ENCODE measurements around the gene PSMD1. TPM values are rescaled to one million over a fixed set of nuclear protein-coding genes. Genes with fewer than 3 reads are reported as not detected.

The PSMD1 gene
- total and polyA plus RNA-seq, 2 experiments from 2014 or later = 148 to 177 TPM

GRCh38 chr2:231030725-231031124 is 25.9 kb upstream of the PSMD1 start (continued):
- TF ChIP-seq, protein P1, sequence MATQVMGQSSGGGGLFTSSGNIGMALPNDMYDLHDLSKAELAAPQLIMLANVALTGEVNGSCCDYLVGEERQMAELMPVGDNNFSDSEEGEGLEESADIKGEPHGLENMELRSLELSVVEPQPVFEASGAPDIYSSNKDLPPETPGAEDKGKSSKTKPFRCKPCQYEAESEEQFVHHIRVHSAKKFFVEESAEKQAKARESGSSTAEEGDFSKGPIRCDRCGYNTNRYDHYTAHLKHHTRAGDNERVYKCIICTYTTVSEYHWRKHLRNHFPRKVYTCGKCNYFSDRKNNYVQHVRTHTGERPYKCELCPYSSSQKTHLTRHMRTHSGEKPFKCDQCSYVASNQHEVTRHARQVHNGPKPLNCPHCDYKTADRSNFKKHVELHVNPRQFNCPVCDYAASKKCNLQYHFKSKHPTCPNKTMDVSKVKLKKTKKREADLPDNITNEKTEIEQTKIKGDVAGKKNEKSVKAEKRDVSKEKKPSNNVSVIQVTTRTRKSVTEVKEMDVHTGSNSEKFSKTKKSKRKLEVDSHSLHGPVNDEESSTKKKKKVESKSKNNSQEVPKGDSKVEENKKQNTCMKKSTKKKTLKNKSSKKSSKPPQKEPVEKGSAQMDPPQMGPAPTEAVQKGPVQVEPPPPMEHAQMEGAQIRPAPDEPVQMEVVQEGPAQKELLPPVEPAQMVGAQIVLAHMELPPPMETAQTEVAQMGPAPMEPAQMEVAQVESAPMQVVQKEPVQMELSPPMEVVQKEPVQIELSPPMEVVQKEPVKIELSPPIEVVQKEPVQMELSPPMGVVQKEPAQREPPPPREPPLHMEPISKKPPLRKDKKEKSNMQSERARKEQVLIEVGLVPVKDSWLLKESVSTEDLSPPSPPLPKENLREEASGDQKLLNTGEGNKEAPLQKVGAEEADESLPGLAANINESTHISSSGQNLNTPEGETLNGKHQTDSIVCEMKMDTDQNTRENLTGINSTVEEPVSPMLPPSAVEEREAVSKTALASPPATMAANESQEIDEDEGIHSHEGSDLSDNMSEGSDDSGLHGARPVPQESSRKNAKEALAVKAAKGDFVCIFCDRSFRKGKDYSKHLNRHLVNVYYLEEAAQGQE (IDR thresholded peaks at IDR 0.05; ENCODE audit: unreplicated experiment) = no peak
- TF ChIP-seq ZNF331 (CRISPR knock-in tag; IDR thresholded peaks at IDR 0.05; ENCODE audit: low read depth) = no peak

DNA sequence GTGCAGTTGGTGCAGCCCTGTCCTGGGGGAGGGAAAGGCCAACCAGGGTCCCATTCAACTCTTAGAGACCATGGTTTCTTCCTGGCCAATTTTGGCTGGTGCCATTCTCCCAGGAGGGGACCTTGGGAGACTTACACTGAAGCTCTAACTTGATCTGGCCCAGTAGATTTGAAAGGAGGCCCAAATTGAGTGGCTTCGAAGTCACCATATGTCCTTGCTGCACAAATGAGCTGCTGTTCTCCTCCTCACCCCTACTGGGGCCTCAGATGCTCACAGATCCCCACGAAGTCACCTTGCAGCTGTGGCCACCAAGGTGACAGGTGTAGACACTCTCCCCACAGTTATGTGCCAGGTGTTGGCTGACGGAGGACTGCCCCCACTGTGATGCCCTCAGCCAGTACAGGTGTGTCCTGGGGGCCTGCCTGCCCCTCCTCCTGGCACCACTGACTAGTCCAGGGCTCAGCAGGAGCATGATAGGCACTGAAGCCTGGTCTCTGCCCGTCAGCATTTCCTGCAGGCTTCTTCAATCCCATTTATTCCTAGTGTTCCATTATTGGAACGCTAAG is 24.0 kb upstream of the PSMD1 start:
- Histone ChIP-seq H3F3A (replicated peaks; ENCODE audit: low read depth) (0 out of 2 replicates have a peak, but pooled peaks cover 3% of the 10 kb centered on the region), H3K4me1 (ENCODE audit: insufficient read depth) (no peaks in the 10 kb centered on the region), H2AFZ (no peak overlapping the region), H3K9me2 (ENCODE audit: insufficient read depth) (no peaks in the 10 kb centered on the region), H3K4me3 (no peak overlapping the region), H3K27ac (ENCODE audit: low read depth) (no peak overlapping the region), H4K20me1 (replicated peaks; ENCODE audit: insufficient read depth) (no peaks in the 10 kb centered on the region), H3K4me2 (no peak overlapping the region), H3K79me2 (replicated peaks; ENCODE audit: insufficient read depth) (no peaks in the 10 kb centered on the region), H3K36me3 (ENCODE audit: insufficient read depth) (no peaks in the 10 kb centered on the region), H3K27me3 (ENCODE audit: insufficient read depth) (peaks cover 33% of the 10 kb centered on the region)
- H3K27me3 Mint-ChIP-seq (ENCODE audit: insufficient read depth, low read depth, poor library complexity) = peaks cover 13% of the 10 kb centered on the region
- H3K9me3 Mint-ChIP-seq = no peaks in the 10 kb centered on the region
- no peak for TF ChIP-seq ZNF331 (CRISPR knock-in tag; IDR thresholded peaks at IDR 0.05; ENCODE audit: low read depth)
- H3K4me3 Mint-ChIP-seq = no peak overlapping the region
- H3K27ac Mint-ChIP-seq = no peak overlapping the region
- ATAC-seq = no peak
- H3K4me1 Mint-ChIP-seq = no peaks in the 10 kb centered on the region
- no peak for DNase-seq (ENCODE audit: low spot score)
- no peaks in the 10 kb centered on the region for H3K36me3 Mint-ChIP-seq (ENCODE audit: low read depth)

GRCh38 chr2:231033147-231034132 is 23.2 kb upstream of the PSMD1 start:
- Histone ChIP-seq H3F3A (replicated peaks; ENCODE audit: low read depth) (0 out of 2 replicates have a peak, but pooled peaks cover 3% of the 10 kb centered on the region), H2AFZ (no peak overlapping the region), H3K9me2 (ENCODE audit: insufficient read depth) (no peaks in the 10 kb centered on the region), H3K4me3 (no peak overlapping the region), H3K4me2 (no peak overlapping the region), H3K27ac (ENCODE audit: low read depth) (no peak overlapping the region), H3K4me1 (ENCODE audit: insufficient read depth) (no peaks in the 10 kb centered on the region), H3K27me3 (ENCODE audit: insufficient read depth) (peaks cover 39% of the 10 kb centered on the region), H3K36me3 (ENCODE audit: insufficient read depth) (no peaks in the 10 kb centered on the region), H3K79me2 (replicated peaks; ENCODE audit: insufficient read depth) (no peaks in the 10 kb centered on the region), H4K20me1 (replicated peaks; ENCODE audit: insufficient read depth) (no peaks in the 10 kb centered on the region)
- ATAC-seq (no peak), DNase-seq (ENCODE audit: low spot score) (no peak)
- no peak overlapping the region for H3K4me3 Mint-ChIP-seq
- peaks cover 17% of the 10 kb centered on the region for H3K27me3 Mint-ChIP-seq (ENCODE audit: insufficient read depth, low read depth, poor library complexity)
- H3K36me3 Mint-ChIP-seq (ENCODE audit: low read depth) = no peaks in the 10 kb centered on the region
- H3K9me3 Mint-ChIP-seq = no peaks in the 10 kb centered on the region
- H3K4me1 Mint-ChIP-seq = peaks cover under 1% of the 10 kb centered on the region; the same call in 2 of the 3 replicates
- no peak overlapping the region for H3K27ac Mint-ChIP-seq
- TF ChIP-seq CTCF (conservative IDR thresholded peaks at IDR 0.05; ENCODE audit: low read depth in 2 of 2) (no peak), NANOG (IDR thresholded peaks at IDR 0.05; ENCODE audit: borderline replicate concordance) (no peak), ETS1 (IDR thresholded peaks at IDR 0.05) (no peak), JUNB (IDR thresholded peaks at IDR 0.05; ENCODE audit: unreplicated experiment) (no peak), EZH2 (IDR thresholded peaks at IDR 0.05; ENCODE audit: low read depth, unreplicated experiment) (no peak), STAT1 (IDR thresholded peaks at IDR 0.05; ENCODE audit: unreplicated experiment) (no peak), ZNF114 (CRISPR knock-in tag; IDR thresholded peaks at IDR 0.05) (no peak), CREB1 (CRISPR knock-in tag; IDR thresholded peaks at IDR 0.05; ENCODE audit: low read depth) (no peak), POLR2AphosphoS5 (IDR thresholded peaks at IDR 0.05; ENCODE audit: low read depth) (no peak)

Measured in GM23338 (cell line).